ENCODE data around the gene SMNDC1.
A peak's percentile ranks its signal among the peaks of the same experiment; 100 is the strongest.
"Not testable (repeated sequence)": the region's sequence is repeated elsewhere in the genome, so short reads cannot be mapped to it uniquely, and the experiment has no call there.

SMNDC1 gene

DNA sequence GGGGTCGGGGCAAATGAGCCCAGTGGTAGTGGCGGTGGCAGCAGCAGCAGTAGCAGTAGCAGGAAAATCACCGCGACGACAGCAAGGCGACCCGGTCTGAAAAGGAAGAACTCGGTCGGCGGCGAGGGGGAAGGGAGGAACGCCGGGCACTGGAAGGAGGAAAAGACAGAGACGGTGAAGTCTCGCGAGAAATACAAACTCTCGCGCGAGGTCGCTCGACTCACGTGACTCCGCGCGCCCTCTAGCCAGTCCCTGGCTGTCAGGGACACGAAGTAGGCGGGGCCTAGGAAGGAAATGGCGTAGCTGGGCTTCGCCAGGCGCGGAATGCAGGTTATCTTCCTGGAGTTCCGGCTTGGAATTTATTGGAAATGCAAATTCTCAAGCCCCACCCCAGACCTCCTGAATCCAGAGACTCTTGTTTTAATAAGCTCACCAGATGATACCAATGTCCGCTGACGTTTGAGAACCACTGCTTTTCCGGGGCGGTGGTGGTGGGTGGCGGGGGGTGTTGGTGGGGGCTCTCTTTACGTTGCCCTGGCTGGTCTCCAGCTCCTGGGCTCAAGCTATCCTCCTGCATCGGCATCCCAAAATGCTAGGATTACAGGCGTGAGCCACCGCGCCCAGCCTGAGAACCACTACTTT is at the start of gene SMNDC1:
Gene SMNDC1, minus strand, starts transcription at position 141 of the 642 bp plus-strand sequence. CDS start 1,333 bp downstream, outside the sequence.
- peak; percentile 81 to 93 for DNase-seq

DNA sequence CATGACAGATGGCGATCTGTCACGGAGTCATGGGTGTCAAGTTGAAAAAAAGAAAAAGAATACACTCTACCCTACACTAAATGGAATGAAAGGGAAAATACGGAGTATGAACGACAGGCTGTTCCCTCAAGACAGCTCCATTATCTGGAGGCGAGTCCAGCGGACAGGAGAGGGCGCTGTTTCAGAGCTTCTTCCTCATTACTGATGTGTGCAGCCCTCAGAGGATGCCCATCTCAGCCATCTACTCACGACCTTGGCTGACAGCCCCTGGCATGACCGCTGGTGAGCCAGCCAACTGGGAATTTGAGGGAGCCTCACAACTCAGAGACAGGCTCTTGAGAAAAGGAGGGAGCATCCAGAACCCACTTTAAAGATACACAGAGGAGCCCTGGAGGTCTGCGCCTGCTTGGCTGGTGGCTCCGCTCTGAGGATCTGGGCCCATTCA is 49.6 kb upstream of the SMNDC1 start:
- DNase-seq = peak; percentile 52 to 83

DNA sequence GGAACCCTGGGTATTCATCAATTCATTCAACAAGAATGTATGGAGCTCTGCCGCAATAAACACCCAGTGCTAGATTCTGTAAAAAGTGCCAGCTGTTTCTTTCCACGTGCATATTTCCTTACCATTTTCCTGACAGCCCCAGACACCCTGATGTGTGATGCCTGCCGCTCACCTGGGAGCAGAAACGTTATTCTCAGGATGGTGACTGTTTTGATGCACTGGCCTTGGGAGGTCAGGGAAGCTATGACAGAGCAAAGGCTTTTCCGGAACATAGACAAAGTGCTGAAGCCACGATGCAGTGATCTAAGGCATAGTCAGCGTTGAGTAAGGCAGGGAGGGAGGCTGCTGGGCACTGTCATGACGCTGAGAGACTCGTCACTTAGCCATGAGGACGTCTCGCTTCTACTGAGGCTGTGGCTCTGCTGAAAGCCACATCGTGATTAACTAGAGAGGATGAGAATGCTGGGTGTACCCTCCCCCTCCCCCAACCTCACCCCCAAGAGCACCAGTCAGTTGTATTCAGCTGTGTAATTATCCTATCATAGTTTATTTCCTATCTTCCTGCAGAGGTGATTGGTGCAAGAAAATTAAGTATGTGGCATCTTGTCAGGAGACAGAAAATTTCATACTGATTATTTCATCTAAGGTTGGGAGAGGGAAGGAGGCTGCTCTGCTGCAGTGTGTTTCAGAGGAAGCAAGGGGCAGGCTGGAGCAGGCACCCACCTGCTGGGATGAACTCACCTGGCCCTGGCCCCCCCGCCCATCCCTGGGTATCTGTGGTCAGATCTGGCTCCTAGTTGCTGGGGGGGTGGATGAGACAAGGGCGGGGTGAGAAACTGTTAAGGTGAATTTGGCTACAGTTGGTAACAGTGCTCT is 48.8 kb upstream of the SMNDC1 start:
- DNase-seq = peak in 1 of 2 experiments; percentile 57

GRCh38 chr10:110352930-110353243 is 48.2 kb upstream of the SMNDC1 start:
- DNase-seq = no peak

DNA sequence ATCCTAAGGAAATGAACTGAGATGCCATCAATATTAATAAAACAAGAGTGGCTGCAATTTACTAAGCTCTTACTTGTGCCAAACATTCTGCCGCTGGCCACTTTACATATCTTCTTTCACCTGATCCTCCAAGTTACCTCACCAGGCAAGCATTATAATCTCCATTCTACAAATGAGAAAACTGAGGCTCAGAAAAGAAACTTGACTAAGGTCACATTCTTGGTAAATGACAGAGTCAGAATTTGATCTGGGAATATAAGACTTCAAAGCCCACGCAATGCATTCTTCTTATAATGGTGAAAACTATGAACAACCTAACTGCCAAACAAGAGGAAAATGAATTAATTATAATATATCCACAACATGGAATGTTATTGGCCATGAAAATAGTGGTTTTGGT is 46.1 kb upstream of the SMNDC1 start:
- no peak for DNase-seq

- DNase-seq = no peak
Observed at GRCh38 chr10:110349831-110350230, 45.1 kb upstream of the SMNDC1 start.

DNA sequence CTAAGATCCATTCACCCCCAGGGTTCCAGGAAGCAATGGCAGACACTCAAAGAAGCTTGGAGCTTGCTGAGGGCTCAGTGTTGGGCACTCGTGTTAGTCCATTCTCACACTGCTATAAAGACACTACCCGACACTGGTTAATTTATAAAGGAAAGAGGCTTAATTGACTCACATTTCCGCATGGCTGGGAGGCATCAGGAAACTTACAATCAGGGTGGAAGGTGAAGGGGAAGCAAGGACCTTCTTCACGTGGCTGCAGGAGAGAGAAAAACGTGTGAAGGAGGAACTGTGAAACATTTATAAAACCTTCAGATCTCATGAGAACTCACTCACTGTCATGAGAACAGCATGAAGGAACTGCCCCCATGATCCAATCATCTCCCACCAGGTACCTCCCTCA is 44.7 kb upstream of the SMNDC1 start:
- DNase-seq = no peak

DNA sequence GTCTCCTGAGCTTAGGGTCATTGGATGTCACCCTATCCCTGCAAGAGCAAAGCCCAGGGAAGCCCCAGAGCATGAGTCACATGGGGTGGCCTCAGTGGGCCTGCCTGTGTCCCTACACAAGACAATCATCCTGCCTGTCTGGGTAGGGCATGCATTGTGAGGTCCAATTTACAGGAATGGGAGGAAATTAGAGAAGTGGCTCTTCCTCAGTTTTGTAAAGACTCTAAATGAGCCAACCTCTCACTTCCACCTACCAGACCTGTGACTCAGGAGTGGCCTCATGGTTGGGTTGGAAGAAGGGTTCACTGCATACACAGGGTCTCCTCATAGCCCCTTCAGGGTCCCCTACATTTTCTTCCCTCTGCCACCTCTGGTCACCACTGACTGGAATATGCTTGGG is 43.6 kb upstream of the SMNDC1 start:
- no peak for DNase-seq

- DNase-seq = no peak
Observed at GRCh38 chr10:110346914-110347313, 42.2 kb upstream of the SMNDC1 start.

DNA sequence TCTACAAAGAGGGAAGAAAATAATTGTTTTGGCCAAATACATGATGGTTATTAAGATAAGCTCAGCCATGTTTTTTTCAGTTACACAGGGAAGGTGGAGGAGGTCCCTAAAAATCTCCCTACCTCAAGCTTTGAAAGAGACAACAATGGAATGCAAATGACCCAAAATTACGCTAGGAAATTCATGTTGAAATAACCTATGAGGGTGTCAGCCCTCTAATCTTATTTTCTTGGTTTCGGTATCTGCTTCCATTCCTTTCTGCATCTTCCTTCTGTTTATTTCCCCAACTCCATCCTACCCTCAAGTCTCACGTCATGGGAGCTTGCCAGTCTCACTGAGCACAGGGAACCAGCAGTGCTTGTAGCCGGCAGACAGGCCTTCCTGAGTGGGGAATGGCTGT is 40.6 kb upstream of the SMNDC1 start:
- DNase-seq = no peak

- no peak for DNase-seq
Observed at GRCh38 chr10:110344622-110345021, 39.9 kb upstream of the SMNDC1 start.

DNA sequence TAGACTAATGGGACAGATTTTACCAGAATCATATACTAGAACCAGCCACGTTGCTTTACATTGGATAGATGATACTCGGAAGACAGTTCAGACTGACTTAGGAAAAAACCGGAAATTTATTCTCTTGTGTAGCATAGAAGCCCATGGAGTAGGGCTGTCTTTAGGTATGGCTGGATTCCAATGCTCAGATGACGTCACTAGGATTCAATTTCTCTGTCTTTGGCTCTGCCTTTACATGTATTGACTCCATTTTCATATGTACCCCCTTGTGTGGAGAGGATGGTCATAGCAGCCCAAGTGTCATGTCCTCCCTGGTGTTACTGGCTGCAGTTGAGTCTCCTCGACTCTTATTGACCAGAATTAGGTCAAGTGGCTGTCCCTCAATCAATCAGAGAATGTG is 39.2 kb upstream of the SMNDC1 start:
- no peak for DNase-seq

DNA sequence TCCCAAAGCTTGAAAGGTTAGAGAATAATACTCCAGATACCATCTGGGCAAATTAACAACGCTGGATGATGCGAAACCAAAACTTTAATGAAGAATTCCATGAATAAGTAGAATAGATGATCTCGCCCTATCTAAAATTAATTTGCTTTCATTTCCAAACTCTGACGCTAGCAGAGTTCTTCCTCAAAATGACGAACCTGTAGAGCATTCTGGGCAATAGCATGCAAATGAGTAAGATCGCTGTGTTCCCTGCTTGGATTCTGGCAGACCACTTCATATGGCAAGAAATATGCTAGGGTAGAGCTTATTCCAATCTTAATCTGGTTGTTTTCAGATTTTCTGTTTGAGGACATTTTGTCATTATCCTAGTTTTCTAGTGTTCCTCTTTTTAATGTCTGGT is 36.1 kb upstream of the SMNDC1 start:
- no peak for DNase-seq

GRCh38 chr10:110340122-110340521 is 35.4 kb upstream of the SMNDC1 start:
- DNase-seq = no peak

GRCh38 chr10:110337906-110338305 is 33.2 kb upstream of the SMNDC1 start:
- DNase-seq = no peak

- DNase-seq = no peak
Observed at GRCh38 chr10:110337401-110337800, 32.7 kb upstream of the SMNDC1 start.

DNA sequence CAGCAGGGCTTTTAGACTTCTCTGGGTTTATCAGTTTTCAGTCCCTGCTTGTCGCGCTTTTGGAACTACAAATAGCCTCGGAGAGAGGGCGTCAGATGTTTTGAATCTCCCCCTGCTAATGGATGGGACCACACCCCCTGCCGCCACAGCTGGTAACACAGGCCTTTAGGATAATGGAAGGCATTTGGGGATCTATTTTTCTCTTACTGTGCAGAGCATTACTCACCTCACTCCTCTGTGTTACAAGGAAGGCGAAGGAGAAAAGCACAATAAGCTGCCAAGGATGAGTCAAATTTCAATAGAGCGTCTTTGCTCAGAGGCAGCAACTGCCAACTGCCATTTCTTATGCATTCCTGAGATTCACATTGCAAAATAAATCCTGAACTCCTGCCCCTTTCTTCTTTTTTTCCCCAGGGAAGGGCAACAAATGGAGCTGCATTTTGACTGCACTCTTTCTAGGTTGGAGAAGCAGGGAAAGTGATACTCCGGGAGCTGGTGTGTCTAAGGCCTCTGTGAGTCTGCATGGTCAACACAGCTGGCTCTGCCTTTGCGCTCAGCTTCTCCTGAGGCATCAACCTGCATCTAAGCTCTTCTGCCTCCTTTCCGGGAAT is 31.5 kb upstream of the SMNDC1 start:
- no peak for DNase-seq

DNA sequence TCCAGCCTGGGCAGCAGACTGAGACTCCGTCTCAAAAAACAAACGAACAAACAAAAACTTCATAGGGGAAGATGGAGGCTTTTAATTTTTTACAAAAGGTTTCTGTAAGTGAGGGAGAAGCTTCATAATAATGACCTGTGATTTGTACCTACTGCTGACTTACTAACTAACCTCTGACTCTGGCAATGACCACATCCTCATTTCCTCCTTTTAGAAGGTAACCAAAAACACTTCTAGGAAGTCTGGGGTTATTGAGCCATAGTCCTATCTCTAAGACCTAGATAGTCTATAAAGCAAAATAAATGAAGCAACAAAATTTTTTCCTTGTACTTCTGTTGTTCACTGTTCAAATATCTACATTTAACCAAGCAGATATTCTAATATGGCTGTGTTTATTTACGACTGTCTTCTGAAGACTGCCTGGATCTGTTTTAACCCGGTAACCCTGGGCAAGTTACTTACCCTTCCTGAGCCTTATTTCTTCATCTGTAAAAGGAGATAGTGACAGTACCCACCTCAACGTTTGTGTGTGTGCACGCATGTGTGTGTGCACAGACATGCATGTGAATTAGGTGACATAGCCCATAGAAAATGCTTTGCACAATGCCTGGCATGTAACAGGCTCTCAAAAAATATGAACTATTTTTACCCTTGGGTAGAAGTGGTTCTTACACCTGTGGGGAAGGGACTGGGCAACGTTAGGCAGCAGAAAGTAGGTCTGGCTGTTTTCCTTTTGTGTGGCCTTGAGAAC is 30.8 kb upstream of the SMNDC1 start:
- no peak for DNase-seq

DNA sequence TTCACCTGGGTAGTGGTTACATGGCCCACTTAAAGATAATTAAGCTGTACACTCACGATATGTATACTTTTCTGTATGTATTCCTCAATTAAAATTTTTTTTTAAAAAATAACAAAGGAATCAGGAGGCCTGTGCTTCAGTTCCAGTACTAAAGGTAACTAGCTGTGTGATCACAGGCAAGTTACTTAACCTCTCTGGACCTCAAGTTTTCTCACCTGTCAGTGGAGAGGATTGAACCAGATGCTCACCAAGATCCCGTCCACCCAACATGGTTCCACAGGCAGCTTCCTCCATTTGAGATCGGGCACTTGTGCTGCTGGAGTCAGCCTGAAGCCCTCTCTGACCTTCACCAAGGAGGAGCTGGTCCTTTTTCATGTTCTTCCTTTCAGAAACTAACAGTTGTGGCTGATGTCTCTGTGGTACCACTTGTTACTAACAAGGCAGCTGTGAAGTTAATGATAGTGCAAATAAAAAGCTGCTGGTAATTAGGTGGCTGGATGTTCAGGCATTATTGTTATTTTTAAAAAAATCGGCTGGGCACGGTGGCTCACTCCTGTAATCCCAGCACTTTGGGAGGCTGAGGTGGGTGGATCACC is 29.4 kb upstream of the SMNDC1 start:
- no peak for DNase-seq

GRCh38 chr10:110331226-110331795 is 26.6 kb upstream of the SMNDC1 start:
- DNase-seq = not testable (repeated sequence)

DNA sequence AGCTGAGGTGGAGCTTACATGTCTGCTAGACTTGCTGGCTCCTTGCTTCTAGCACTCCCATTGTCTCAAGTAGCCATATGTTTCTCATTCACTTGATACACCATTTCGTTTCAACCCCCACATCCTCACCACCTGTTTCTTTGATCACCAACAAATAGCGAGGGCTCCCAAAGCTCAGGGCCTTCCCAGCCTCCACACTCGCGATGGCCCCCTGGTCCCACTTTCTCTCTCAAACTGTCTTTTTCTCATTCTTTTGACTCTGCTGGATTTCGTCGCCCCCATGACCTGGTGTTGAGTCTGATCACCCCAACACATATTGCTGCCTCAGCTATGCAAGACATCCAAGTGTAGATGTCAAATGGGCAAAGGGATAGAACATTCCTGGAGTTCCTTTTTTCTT is 26.0 kb upstream of the SMNDC1 start:
- DNase-seq = no peak

GRCh38 chr10:110327262-110327914 is 22.7 kb upstream of the SMNDC1 start:
- no peak for DNase-seq

Measured in cerebellar nuclear complex (tissue), 1 donor.